HG02938 (cell line): ENCODE results near the gene ST3GAL3.
A peak's percentile ranks its signal among the peaks of the same experiment; 100 is the strongest.

Experiments used
- ATAC-seq: cut with Tn5 transposase; IDR thresholded peaks from one replicate; pipeline ENCODE4 v1.9.1; 2021; ENCODE audit warnings: mild to moderate bottlenecking, moderate library complexity; ENCODE audit not compliant: unreplicated experiment

The ST3GAL3 gene

GRCh38 chr1:43935711-43936427 lies 228.5 kb downstream of the ST3GAL3 start:
- ATAC-seq: no peak

GRCh38 chr1:43936431-43937151 lies 229.3 kb downstream of the ST3GAL3 start:
- ATAC-seq: no peak

GRCh38 chr1:43937179-43937865 lies 230.0 kb downstream of the ST3GAL3 start:
- no peak for ATAC-seq

- ATAC-seq: no peak
These were observed 231.0 kb downstream of the ST3GAL3 start for GRCh38 chr1:43938383-43938782.

- ATAC-seq: no peak
These were observed 231.7 kb downstream of the ST3GAL3 start for GRCh38 chr1:43938892-43939587.

GRCh38 chr1:43942411-43942810 lies 235.1 kb downstream of the ST3GAL3 start:
- ATAC-seq: no peak

GRCh38 chr1:43944860-43945259 lies 237.5 kb downstream of the ST3GAL3 start:
- no peak for ATAC-seq

GRCh38 chr1:43945674-43946235 lies 238.4 kb downstream of the ST3GAL3 start:
- ATAC-seq: no peak

- ATAC-seq: peak; percentile 84
These were observed 239.1 kb downstream of the ST3GAL3 start, which contains the start of gene IPO13 for GRCh38 chr1:43946236-43947060. Gene IPO13, plus strand, starts transcription at chr1:43946950. Its CDS starts 651 bp downstream, at chr1:43947601.

- ATAC-seq: no peak
These were observed 239.9 kb downstream of the ST3GAL3 start for GRCh38 chr1:43947061-43947873.

- no peak for ATAC-seq
These were observed 240.6 kb downstream of the ST3GAL3 start for GRCh38 chr1:43947874-43948437.

GRCh38 chr1:43949678-43950077 lies 242.3 kb downstream of the ST3GAL3 start:
- no peak for ATAC-seq

- no peak for ATAC-seq
These were observed 244.0 kb downstream of the ST3GAL3 start for GRCh38 chr1:43951021-43951985.

GRCh38 chr1:43952731-43953346 lies 245.5 kb downstream of the ST3GAL3 start:
- ATAC-seq: no peak

GRCh38 chr1:43953361-43953760 lies 246.0 kb downstream of the ST3GAL3 start:
- ATAC-seq: no peak

GRCh38 chr1:43954036-43954435 lies 246.7 kb downstream of the ST3GAL3 start:
- ATAC-seq: no peak

GRCh38 chr1:43956234-43956633 lies 248.9 kb downstream of the ST3GAL3 start:
- no peak for ATAC-seq
